Epithelial cell of proximal tubule (primary cell): ENCODE data around the gene SRMS. TPM values are rescaled to one million over a fixed set of nuclear protein-coding genes. Genes with fewer than 3 reads are reported as not detected.

Source experiments
- DNase-seq: peaks from one replicate; pipeline ENCODE4 v3.0.0-alpha.2; 2011; ENCODE audit warnings: low read depth
- H3K4me3 ChIP-seq: 2 replicates; pipeline ENCODE4 v1.5.1; 2011; ENCODE audit warnings: low read depth, mild to moderate bottlenecking, low read length
- total RNA-seq: library from RNA; depleted of rRNA; stranded (reverse); fragments of >200 nt; gene quantifications from 2 replicates; pipeline ENCODE4 v1.2.3, GENCODE V29; 2015
- TF ChIP-seq, protein P1 (sequence below): conservative IDR thresholded peaks from 2 replicates; pipeline ENCODE4 v1.5.1; 2012; ENCODE audit warnings: low read depth, mild to moderate bottlenecking, low read length

Gene SRMS
- total RNA-seq, 1 donor from 2014 or later: not detected

DNA sequence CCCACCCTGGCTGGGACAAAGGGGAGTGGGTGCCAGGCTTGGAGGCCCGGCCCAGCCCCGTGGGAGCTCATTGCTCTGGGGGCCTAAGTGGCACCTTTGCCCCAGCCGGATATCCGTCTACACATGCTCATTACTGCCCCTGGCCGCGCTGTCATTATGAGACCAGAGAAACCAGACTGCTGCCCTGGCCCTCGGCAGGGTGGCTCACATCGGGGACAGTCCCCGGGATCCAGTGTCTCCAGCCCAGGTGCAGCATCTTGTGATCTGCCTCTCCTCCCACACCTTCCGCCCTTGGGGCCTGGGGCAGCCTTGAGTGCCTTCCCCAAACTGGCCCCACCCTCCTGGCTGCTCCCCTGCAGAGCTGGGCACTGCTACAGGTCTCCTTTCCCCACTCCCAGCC is 4.9 kb downstream of the SRMS start:
- H3K4me3 ChIP-seq: no peak overlapping the region
- no peak for DNase-seq
- TF ChIP-seq, protein P1, sequence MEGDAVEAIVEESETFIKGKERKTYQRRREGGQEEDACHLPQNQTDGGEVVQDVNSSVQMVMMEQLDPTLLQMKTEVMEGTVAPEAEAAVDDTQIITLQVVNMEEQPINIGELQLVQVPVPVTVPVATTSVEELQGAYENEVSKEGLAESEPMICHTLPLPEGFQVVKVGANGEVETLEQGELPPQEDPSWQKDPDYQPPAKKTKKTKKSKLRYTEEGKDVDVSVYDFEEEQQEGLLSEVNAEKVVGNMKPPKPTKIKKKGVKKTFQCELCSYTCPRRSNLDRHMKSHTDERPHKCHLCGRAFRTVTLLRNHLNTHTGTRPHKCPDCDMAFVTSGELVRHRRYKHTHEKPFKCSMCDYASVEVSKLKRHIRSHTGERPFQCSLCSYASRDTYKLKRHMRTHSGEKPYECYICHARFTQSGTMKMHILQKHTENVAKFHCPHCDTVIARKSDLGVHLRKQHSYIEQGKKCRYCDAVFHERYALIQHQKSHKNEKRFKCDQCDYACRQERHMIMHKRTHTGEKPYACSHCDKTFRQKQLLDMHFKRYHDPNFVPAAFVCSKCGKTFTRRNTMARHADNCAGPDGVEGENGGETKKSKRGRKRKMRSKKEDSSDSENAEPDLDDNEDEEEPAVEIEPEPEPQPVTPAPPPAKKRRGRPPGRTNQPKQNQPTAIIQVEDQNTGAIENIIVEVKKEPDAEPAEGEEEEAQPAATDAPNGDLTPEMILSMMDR: no peak

DNA sequence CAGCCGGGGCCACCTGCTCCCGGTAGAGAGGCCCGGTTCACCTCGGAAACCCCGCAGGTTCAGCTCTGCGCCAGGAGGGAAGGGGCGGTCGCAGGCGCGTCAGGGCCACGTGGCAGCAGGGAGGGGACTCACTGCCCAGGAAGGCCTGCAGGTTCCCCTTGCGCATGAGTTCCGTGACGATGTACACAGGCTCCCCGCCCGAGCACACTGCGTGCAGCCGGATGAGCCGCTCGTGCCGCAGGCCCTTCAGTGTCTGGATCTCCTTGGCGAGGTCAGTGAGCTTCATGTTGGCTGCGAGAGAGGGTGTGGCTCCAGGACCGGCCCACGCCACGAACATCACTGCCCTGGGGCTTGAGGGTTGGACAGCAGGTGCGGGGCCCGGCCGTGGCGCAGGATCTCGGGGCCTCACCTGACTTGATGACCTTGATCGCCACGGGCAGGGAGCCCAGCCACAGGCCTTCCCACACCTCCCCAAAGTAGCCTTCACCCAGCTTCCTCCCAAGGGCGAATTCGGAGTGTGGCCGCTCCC is 5.5 kb downstream of the SRMS start:
- no peak overlapping the region for H3K4me3 ChIP-seq
- TF ChIP-seq, protein P1: no peak
- DNase-seq: no peak

DNA sequence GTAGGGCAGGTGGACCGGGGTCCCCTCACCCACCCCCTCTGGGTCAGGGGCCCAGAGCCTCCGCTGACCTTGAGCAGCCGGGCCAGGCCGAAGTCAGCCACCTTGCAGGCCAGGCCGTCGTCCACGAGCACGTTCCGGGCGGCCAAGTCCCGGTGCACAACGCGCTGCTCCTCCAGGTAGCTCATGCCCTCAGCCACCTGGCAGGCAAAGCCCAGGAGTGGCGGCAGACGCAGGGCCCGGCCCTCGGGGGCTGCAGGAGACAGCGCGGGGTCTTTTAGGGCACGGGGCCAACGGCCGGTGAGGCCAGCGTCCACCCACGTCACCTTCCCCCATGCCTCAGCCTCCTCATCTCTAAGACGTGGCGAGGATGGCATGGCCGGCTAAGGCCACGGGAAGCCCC is 6.2 kb downstream of the SRMS start:
- no peak overlapping the region for H3K4me3 ChIP-seq
- TF ChIP-seq, protein P1: no peak
- DNase-seq: no peak

DNA sequence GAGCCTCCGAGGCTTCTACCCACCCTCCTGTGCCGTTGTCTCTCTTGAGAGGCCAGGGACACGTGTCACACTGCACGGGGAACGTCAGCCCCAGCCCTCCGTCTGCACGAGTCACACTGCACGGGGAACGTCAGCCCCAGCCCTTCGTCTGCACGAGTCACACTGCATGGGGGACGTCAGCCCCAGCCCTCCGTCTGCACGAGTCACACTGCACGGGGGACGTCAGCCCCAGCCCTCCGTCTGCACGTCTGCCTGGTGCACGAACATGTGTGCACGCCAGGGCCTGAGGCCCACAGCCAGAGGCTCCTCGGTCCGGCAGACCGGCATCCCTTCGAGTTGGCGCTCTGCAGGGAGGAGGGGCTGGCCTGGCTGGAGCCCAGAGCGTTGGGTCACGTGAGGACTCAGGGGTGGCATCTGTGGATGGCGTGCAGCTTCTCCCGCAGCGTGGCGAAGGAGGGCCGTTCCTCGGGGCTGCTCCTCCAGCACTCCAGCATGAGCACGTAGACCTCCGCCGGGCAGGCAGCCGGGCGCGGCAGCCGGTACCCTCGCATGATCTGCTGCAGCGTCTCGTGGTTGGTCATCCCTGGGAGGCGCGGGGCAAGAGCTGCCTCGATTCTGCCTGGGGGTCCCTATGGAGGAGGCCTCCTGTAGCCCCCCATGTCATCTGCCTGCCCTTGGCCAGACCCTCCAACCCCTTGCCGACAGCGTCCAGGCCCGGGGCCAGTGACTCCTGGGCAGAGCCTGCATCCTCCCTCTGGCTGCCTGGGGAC is 6.9 kb downstream of the SRMS start:
- TF ChIP-seq, protein P1: no peak
- no peak for DNase-seq
- no peak overlapping the region for H3K4me3 ChIP-seq

DNA sequence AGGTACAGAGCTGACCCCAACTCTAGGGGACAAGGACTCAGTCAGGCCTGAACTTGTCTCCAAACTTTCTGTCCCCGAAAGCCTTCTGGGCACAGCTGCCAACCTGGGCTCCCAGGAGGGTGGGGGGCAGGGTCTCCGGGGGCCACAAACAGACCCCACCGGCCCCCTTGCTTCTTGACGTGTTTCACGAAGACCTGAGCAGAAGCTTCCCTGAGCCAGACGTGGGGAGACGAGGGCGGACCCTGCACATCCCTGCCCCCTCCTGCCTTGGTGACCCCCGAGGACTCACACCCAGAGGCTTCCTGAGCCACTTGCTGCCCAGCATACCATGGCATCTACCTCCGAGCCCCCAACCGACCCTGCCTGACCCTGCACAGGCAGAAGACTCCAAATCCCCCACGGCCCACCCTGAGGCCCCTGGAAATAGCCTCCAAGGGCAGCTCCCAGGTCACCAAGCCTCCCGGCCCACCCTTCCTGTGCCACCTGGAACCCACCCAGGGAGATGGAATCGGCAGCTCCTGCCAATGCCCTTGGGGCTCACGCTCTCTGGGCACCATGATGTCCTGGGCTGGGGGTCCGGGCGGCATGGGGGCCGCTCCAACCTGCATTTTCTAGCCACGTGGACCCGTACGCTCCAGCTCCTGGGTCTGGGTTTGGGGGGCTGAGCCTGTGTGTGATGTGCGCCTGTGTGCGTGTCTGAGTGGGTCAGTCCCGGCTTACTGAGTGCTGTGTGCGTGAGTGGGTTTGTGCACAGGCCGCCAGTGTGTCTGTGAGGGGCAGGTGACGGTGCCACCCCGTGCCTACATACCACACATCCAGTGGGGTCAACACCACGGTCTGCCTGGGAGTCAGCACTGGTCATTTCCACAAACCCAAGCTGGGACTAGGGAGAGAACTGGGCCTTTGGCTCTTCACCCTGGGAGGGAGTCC is 7.8 kb downstream of the SRMS start:
- no peak overlapping the region for H3K4me3 ChIP-seq
- TF ChIP-seq, protein P1: no peak
- DNase-seq: no peak

DNA sequence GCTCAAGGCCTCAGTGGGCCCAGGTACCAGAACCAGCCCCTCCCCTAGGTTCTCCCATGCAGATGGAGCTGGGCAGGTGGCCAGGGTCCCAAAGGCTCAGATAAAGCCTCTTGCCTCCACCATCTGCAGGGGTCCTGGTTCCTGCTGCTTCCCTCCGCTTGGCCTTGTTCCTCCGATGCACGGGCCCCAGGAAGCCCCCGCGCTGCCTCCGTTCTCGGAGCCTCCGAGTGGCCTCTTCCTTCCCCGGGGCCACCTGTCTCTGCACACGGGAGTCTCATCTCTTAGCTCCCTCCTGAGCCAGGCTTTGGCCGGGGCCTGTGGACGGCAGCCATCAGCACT is 8.5 kb downstream of the SRMS start:
- DNase-seq: no peak
- TF ChIP-seq, protein P1: no peak
- no peak overlapping the region for H3K4me3 ChIP-seq
